ENCODE measurements around the gene NCAPH2. TPM values are rescaled to one million over a fixed set of nuclear protein-coding genes. Genes with fewer than 3 reads are reported as not detected.

Gene NCAPH2
- total and polyA plus RNA-seq, 9 of the 15 experiments (the other 6 are each of a cell fraction or from before 2014, with no cell fraction given): 3.6 to 88.6 (median 32.4) TPM

GRCh38 chr22:50503475-50504145 is 4.4 kb upstream of the NCAPH2 start:
- Histone ChIP-seq H4K20me1 (replicated peaks; ENCODE audit: control insufficient read depth, insufficient read depth, low read length) (no peaks in the 10 kb centered on the region), H3K4me1 (replicated peaks in 1 of 2; ENCODE audit: control insufficient read depth in 2 of 2, insufficient read depth in 2 of 2, low read length in 2 of 2) (peaks cover 0 to 33% of the 10 kb centered on the region in 2 experiments; a peak in 2 of 5 replicates), H2AFZ (ENCODE audit: low read depth, low read length) (no peak overlapping the region), H3K4me3 (no peak overlapping the region), H3K9me3 (replicated peaks; ENCODE audit: control insufficient read depth, insufficient read depth, low read depth, low read length) (0 out of 2 replicates have a peak, but pooled peaks cover 1% of the 10 kb centered on the region), H3K36me3 (ENCODE audit: control insufficient read depth, insufficient read depth, low read length) (peaks cover 22% of the 10 kb centered on the region; the same call in 1 of the 3 replicates), H3K4me2 (ENCODE audit: insufficient read depth, low read length) (no peak overlapping the region), H3K9ac (ENCODE audit: insufficient read depth in 1 of 2, low read depth in 2 of 2, low read length in 2 of 2) (no peak overlapping the region), H3K27me3 (ENCODE audit: control insufficient read depth in 2 of 2, insufficient read depth in 2 of 2, low read length in 2 of 2) (no peaks in the 10 kb centered on the region), H3K79me2 (ENCODE audit: control insufficient read depth, insufficient read depth, low read length) (peaks cover 14% of the 10 kb centered on the region), H3K9me1 (ENCODE audit: control insufficient read depth, insufficient read depth, low read length) (no peaks in the 10 kb centered on the region), H3K27ac (ENCODE audit: extremely low read depth, low read depth, low read length) (no peak overlapping the region)
- 100% methylated on average over 3 of the region's 26 CpGs for WGBS (ENCODE audit: insufficient coverage, low coverage, missing lambda C conversion rate)
- BruUV-seq (replicated peaks): no TSS peak
- in situ Hi-C loops (cut with MboI): no loop called here
- no peak for ATAC-seq
- no peak for FAIRE-seq
- TF ChIP-seq PYGO2 (tag; IDR thresholded peaks at IDR 0.05): no peak
- TF ChIP-seq DEAF1 (CRISPR knock-in tag; IDR thresholded peaks at IDR 0.05): no peak
- TF ChIP-seq CBFB (CRISPR knock-in tag; IDR thresholded peaks at IDR 0.05): no peak
- TF ChIP-seq FOXM1 (IDR thresholded peaks at IDR 0.05; ENCODE audit: low read depth): no peak
- TF ChIP-seq FOXM1 (CRISPR knock-in tag; IDR thresholded peaks at IDR 0.05; ENCODE audit: low read depth): no peak
- TF ChIP-seq ZBTB7A (IDR thresholded peaks at IDR 0.05; ENCODE audit: borderline replicate concordance, control insufficient read depth, low read depth, low read length): no peak
- no peak for TF ChIP-seq SP1 (CRISPR knock-in tag; IDR thresholded peaks at IDR 0.05)
- no peak for TF ChIP-seq ZNF232 (CRISPR knock-in tag; IDR thresholded peaks at IDR 0.05)
- TF ChIP-seq BMI1 (IDR thresholded peaks at IDR 0.05; ENCODE audit: low read length): no peak
- no peak for TF ChIP-seq BRCA1 (IDR thresholded peaks at IDR 0.05)
- no peak for TF ChIP-seq BRCA1 (CRISPR knock-in tag; IDR thresholded peaks at IDR 0.05)
- TF ChIP-seq KAT8 (IDR thresholded peaks at IDR 0.05; ENCODE audit: low read depth): no peak
- TF ChIP-seq ZNF408 (CRISPR knock-in tag; IDR thresholded peaks at IDR 0.05; ENCODE audit: low read depth): no peak
- no peak for TF ChIP-seq ZNF24 (IDR thresholded peaks at IDR 0.05)
- TF ChIP-seq U2AF2 (optimal IDR thresholded peaks at IDR 0.05; ENCODE audit: low read depth, low read length): no peak
- no peak for TF ChIP-seq ZNF277 (CRISPR knock-in tag; IDR thresholded peaks at IDR 0.05; ENCODE audit: borderline replicate concordance)
- TF ChIP-seq AFF4 (CRISPR knock-in tag; IDR thresholded peaks at IDR 0.05): no peak
- no peak for TF ChIP-seq SUPT5H (IDR thresholded peaks at IDR 0.05)
- ChIA-PET CTCF (ENCODE audit: low intra/inter-chr PET ratio) (no interaction called here), POLR2A (interaction anchor here (1.2 kb wide), 1 partner anchor 33 kb away, joined by 4 read pairs; no protein-coding TSS in a partner anchor)
- DNase-seq (ENCODE audit: extremely low read depth in 1 of 4, low spot score in 3 of 4): no peak
- intact Hi-C loops (cut with micrococcal nuclease): no loop called here
